DMS 273 treated with DMSO at 0.1 percent for 48 hours (cell line): Measurements from ENCODE around the gene PAPPA.

Source experiments
- DNase-seq: peaks from one replicate; lab custom pipeline; 2025; lab: John Stamatoyannopoulos, UW

PAPPA gene

GRCh38 chr9:116345817-116346216, 192.2 kb downstream of the PAPPA start:
- DNase-seq, result no peak

GRCh38 chr9:116349684-116350083, 196.1 kb downstream of the PAPPA start:
- no peak for DNase-seq

GRCh38 chr9:116350213-116350612, 196.6 kb downstream of the PAPPA start:
- no peak for DNase-seq

- no peak for DNase-seq
Observed at GRCh38 chr9:116352958-116353357, 199.4 kb downstream of the PAPPA start.

- no peak for DNase-seq
Observed at GRCh38 chr9:116355153-116355921, 201.7 kb downstream of the PAPPA start.

GRCh38 chr9:116358251-116358650, 204.7 kb downstream of the PAPPA start:
- DNase-seq, result no peak

GRCh38 chr9:116360016-116360415, 206.4 kb downstream of the PAPPA start:
- no peak for DNase-seq

GRCh38 chr9:116360989-116361388, 207.4 kb downstream of the PAPPA start:
- DNase-seq, result no peak

GRCh38 chr9:116361547-116361946, 208.0 kb downstream of the PAPPA start:
- DNase-seq, result no peak

- DNase-seq, result no peak
Observed at GRCh38 chr9:116362493-116362892, 208.9 kb downstream of the PAPPA start.

GRCh38 chr9:116365056-116365471, 211.5 kb downstream of the PAPPA start:
- DNase-seq, result peak; percentile 34

- no peak for DNase-seq
Observed at GRCh38 chr9:116366241-116366640, 212.7 kb downstream of the PAPPA start.

- DNase-seq, result no peak
Observed at GRCh38 chr9:116368680-116369079, 215.1 kb downstream of the PAPPA start.

- no peak for DNase-seq
Observed at GRCh38 chr9:116369706-116370105, 216.1 kb downstream of the PAPPA start.

- DNase-seq, result no peak
Observed at GRCh38 chr9:116370556-116370955, 217.0 kb downstream of the PAPPA start.

- no peak for DNase-seq
Observed at GRCh38 chr9:116372081-116372673, 218.6 kb downstream of the PAPPA start.

- no peak for DNase-seq
Observed at GRCh38 chr9:116372786-116373185, 219.2 kb downstream of the PAPPA start.

- no peak for DNase-seq
Observed at GRCh38 chr9:116377179-116377798, 223.7 kb downstream of the PAPPA start.

GRCh38 chr9:116378873-116379272, 225.3 kb downstream of the PAPPA start:
- no peak for DNase-seq

- no peak for DNase-seq
Observed at GRCh38 chr9:116379821-116380220, 226.2 kb downstream of the PAPPA start.

GRCh38 chr9:116380496-116380995, 227.0 kb downstream of the PAPPA start:
- DNase-seq, result no peak

- no peak for DNase-seq
Observed at GRCh38 chr9:116381350-116381749, 227.8 kb downstream of the PAPPA start.

GRCh38 chr9:116382053-116382452, 228.5 kb downstream of the PAPPA start:
- DNase-seq, result no peak
